BLaER1 (cell line): ENCODE measurements around the gene DEFB108B.
A peak's percentile ranks its signal among the peaks of the same experiment; 100 is the strongest.
"Not testable (repeated sequence)": the region's sequence is repeated elsewhere in the genome, so short reads cannot be mapped to it uniquely, and the experiment has no call there.

ENCODE experiments used
- H3K27ac ChIP-seq: shearing (Covaris generic); formaldehyde crosslinking; 2 replicates; pipeline ENCODE4 v1.8.1; 2022
- H3K27me3 ChIP-seq: shearing (Covaris generic); formaldehyde crosslinking; 2 replicates; pipeline ENCODE4 v1.8.1; 2022
- H3K36me3 ChIP-seq: shearing (Covaris generic); formaldehyde crosslinking; 2 replicates; pipeline ENCODE4 v1.8.1; 2022
- H3K4me1 ChIP-seq: shearing (Covaris generic); formaldehyde crosslinking; 2 replicates; pipeline ENCODE4 v1.8.1; 2022
- H3K4me2 ChIP-seq: shearing (Covaris generic); formaldehyde crosslinking; 2 replicates; pipeline ENCODE4 v1.8.1; 2022
- H3K4me3 ChIP-seq: shearing (Covaris generic); formaldehyde crosslinking; 2 replicates; pipeline ENCODE4 v1.8.1; 2022
- H3K9ac ChIP-seq: shearing (Covaris generic); formaldehyde crosslinking; 2 replicates; pipeline ENCODE4 v1.8.1; 2022
- H3K9me3 ChIP-seq: shearing (Covaris generic); formaldehyde crosslinking; 2 replicates; pipeline ENCODE4 v1.8.1; 2022
- H4K20me1 ChIP-seq: shearing (Covaris generic); formaldehyde crosslinking; 2 replicates; pipeline ENCODE4 v1.8.1; 2022
- Cebpa-rat ChIP-seq: shearing (Covaris generic); IDR thresholded peaks from 2 replicates; pipeline ENCODE4 v1.8.1; 2022

The DEFB108B gene

DNA sequence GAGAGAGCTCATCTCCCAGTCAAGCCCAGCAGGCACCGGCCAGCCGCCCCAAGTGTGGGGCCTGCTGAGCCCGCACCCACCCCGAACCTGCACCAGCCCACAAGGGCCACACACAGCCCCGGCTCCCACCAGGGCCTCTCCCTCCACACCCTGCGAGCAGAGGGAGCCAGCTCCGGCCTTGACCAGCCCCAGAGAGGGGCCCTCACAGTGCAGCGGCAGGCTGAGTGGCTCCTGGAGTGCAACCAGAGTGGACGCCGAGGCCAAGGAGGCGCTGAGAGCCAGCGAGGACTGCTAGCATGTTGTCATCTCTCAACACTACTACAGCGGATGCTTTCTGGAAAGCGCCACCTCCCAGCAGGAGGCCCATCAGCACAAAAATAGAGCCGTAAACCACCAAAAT, 10.9 kb downstream of the DEFB108B start:
- no peak overlapping the region for H3K4me2 ChIP-seq
- no peaks in the 10 kb centered on the region for H4K20me1 ChIP-seq
- no peak overlapping the region for H3K4me3 ChIP-seq
- TF ChIP-seq Cebpa-rat, result no peak
- H3K27ac ChIP-seq, result no peak overlapping the region
- H3K9ac ChIP-seq, result no peak overlapping the region
- no peaks in the 10 kb centered on the region for H3K27me3 ChIP-seq
- H3K4me1 ChIP-seq, result no peaks in the 10 kb centered on the region
- no peaks in the 10 kb centered on the region for H3K36me3 ChIP-seq
- H3K9me3 ChIP-seq, result peaks cover 6% of the 10 kb centered on the region; the same call in 1 of the 2 replicates

DNA sequence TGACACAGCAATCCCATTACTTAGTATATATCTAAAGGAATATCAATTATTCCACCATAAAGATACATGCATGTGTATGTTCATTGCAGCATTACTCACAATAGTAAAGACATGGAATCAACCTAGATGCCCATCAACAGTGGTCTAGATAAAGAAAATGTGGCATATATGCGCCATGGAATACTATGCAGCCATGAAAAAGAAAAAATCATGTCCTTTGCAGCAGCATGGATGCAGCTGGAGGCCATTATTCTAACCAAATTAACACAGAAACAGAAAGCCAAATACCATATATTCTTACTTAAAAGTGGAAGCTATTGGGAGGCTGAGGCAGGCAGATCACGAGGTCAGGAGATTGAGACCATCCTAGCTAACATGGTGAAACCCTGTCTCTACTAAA, 20.9 kb downstream of the DEFB108B start:
- not testable (repeated sequence) for H3K9ac ChIP-seq, H3K27me3 ChIP-seq, H3K4me2 ChIP-seq, H3K36me3 ChIP-seq, H4K20me1 ChIP-seq, H3K27ac ChIP-seq, H3K4me3 ChIP-seq
- H3K9me3 ChIP-seq, result peaks cover 19% of the 10 kb centered on the region
- H3K4me1 ChIP-seq, result peaks cover 30% of the 10 kb centered on the region

DNA sequence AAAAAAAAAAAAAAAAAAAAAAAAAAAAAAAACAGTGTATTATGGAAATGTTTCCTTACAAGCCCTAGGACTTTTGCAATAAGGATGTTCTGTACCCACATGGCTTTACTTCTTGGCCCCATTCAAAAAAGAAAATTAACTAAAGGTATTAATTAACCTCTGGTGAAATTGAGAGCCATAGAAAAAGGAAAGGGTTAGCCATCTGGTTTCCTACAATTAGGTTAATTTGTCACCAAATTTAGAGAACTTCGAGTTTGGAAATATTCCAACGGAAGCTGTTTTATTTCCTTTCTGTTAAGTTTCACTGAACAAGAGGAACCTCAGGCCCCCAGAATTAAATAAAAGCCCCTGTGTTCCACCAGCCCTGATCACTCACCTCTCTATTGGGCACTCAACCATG, 22.9 kb downstream of the DEFB108B start:
- H3K9ac ChIP-seq, H4K20me1 ChIP-seq, H3K36me3 ChIP-seq, H3K27me3 ChIP-seq, H3K4me3 ChIP-seq: not testable (repeated sequence)
- H3K4me2 ChIP-seq, result peak overlapping the region; percentile 71
- peaks cover 15% of the 10 kb centered on the region for H3K9me3 ChIP-seq
- peaks cover 43% of the 10 kb centered on the region for H3K4me1 ChIP-seq
- peak overlapping the region; percentile 66; the same call in 1 of the 2 replicates for H3K27ac ChIP-seq

DNA sequence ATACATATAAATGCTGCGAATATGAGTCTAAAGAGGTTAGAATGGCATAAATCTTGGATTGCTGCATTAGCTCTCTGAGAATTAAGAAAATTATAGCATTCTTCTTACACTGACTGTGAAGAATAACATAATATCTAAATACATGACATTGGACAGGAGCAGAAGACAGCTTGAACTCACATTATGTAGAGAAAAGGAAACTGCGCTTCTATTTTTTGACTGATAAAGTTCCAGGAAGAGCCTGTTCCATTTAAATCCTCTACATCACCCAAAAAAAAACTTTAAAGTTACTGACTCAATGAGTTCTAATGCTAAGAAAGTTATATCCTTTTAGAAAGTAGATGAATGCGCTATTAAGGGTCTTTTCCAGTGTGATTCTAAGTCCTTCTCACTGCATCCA, 27.8 kb downstream of the DEFB108B start:
- H3K4me2 ChIP-seq, H4K20me1 ChIP-seq, H3K27ac ChIP-seq, H3K27me3 ChIP-seq, H3K36me3 ChIP-seq, H3K9me3 ChIP-seq, H3K9ac ChIP-seq, H3K4me3 ChIP-seq: not testable (repeated sequence)
- peaks cover 35% of the 10 kb centered on the region for H3K4me1 ChIP-seq

DNA sequence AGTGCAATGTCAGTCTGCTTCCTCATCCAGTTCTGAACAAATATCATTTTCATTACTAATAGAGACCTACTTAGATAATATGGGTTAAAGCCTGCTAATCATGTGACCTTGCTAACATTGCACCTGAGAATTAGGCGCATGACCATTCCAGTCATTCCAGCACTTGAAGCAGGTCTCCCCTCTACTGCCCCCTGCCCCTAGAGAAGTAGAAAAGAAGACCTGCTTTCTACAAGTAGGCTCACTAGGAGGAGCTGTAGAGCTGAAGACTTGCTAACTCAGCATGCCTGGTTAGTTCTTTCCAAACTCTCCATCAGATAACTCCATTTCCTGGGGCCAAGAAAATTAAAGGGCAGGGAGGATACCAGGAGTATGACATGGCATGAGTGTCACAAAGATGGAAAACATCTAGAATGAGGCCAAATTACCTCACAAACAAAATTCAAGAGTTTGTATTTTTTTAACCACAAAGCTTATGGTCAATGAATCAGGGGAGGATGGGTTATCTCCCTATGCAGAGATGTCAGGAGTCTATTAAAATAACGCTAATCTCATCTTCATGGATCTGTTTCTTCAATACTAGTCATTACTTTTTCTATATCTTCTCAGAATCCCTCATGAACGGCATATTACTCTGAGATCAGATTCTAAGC, 31.1 kb downstream of the DEFB108B start:
- H3K9me3 ChIP-seq, H3K4me3 ChIP-seq, H3K27ac ChIP-seq, H3K27me3 ChIP-seq, H4K20me1 ChIP-seq, H3K36me3 ChIP-seq, H3K9ac ChIP-seq, H3K4me2 ChIP-seq: not testable (repeated sequence)
- peaks cover 14% of the 10 kb centered on the region; the same call in 1 of the 2 replicates for H3K4me1 ChIP-seq

DNA sequence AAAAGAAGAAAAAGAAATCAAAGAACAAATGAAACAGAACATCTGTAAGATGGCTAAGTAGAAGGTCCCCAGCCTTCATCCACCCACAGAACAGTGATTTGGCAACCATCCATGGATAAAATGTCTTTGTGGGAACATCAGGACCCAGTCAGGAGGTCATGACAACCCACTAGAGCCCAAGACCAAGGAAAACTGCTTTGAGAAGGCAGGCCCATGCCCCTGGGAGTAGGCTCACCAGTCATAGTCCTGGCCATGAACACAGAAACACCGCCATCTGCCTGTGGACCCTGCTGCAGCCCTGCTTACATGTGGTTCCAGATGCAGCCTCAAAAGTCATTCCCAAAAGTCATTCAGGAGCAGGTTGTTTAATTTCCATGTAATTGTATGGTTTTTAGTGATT, 34.2 kb downstream of the DEFB108B start:
- H3K36me3 ChIP-seq, H3K4me3 ChIP-seq, H3K9me3 ChIP-seq, H3K27me3 ChIP-seq, H3K4me2 ChIP-seq, H3K9ac ChIP-seq, H4K20me1 ChIP-seq, H3K4me1 ChIP-seq, H3K27ac ChIP-seq: not testable (repeated sequence)

DNA sequence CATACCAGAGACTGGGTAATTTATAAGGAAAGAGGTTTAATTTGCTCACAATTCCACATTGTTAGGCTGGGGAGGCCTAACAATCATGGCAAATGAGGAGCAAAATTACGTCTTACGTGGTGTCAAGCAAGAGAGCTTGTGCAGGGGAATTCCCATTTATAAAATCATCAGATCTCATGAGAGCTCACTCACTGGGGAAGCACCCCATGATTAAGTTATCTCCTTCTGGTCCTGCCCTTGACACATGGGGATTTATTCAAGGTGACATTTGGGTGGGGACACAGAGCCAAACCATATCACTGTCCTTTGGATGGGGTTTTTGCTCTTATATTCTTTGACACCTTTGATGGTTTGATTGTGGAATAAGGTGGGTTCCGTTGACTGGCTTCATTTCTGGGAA, 36.9 kb downstream of the DEFB108B start:
- H3K4me2 ChIP-seq, H3K27ac ChIP-seq, H3K27me3 ChIP-seq, H3K4me3 ChIP-seq, H4K20me1 ChIP-seq, H3K9me3 ChIP-seq, H3K9ac ChIP-seq, H3K4me1 ChIP-seq, H3K36me3 ChIP-seq: not testable (repeated sequence)

DNA sequence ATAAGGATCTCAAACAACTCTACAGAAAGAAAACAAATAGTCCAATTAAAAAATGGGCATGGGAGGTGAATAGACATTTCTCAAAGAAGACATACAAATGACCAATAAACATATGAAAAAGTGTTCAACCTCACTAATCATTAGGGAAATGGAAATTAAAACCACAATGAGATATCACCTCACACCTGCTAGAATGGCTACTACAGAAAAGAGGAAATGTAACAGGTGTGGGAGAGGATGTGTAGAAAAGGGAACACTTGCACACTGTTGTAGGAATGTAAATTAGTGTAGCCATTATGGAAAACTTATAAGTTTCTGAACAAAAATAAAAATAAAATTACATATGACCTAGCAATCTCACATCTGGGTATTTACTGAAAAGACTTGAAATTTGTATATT, 37.7 kb downstream of the DEFB108B start:
- H3K27me3 ChIP-seq, H3K9me3 ChIP-seq, H4K20me1 ChIP-seq, H3K27ac ChIP-seq, H3K36me3 ChIP-seq, H3K4me2 ChIP-seq, H3K4me1 ChIP-seq, H3K4me3 ChIP-seq, H3K9ac ChIP-seq: not testable (repeated sequence)

DNA sequence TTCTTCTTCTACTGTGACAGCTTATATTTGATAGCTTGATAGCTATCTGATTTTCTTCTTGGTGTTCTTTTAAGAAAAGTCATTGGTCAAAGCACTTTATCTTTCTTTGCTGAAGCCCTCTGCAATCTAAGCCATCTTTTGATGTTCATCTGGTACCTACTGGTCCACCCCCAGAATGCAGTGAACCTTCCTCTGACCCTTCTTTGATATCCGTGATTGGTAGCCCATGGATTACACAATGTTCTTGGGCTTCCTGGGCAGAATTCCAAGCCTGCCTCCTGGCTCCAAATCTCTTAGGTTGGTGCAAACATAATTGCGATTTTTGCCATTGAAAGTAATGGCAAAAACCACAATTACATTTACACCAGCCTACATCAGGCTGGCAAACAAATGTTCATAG, 43.3 kb downstream of the DEFB108B start:
- not testable (repeated sequence) for H3K9me3 ChIP-seq, H3K4me2 ChIP-seq, H3K36me3 ChIP-seq, H3K27me3 ChIP-seq, H4K20me1 ChIP-seq, H3K27ac ChIP-seq, H3K4me3 ChIP-seq, H3K9ac ChIP-seq, H3K4me1 ChIP-seq

DNA sequence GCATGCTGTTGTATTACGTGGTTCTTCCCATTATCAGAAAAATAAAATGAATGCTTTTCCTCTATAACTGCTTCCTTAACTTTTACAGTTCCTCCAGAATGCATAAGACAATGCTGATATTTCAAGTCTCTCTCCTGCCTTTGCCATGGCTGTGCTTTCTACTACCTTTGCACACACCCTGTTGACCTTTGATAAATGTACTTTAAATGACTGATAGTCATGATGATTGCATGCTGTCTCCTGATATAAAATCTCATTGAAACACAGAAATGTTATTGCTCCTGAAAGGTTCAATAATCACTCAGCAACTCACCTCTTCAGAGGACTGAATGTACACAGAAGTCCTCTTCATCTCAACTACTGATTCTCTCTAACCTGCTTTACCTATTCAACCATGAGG, 45.1 kb downstream of the DEFB108B start, which contains the start of gene DEFB131B:
TSS of gene DEFB131B (plus strand) at position 395 of the 400 bp plus-strand sequence. CDS start at position 395, 0 bp downstream.
- not testable (repeated sequence) for H3K4me2 ChIP-seq, H3K4me3 ChIP-seq, H4K20me1 ChIP-seq, H3K4me1 ChIP-seq, H3K9ac ChIP-seq, H3K9me3 ChIP-seq, H3K27ac ChIP-seq, H3K27me3 ChIP-seq, H3K36me3 ChIP-seq

DNA sequence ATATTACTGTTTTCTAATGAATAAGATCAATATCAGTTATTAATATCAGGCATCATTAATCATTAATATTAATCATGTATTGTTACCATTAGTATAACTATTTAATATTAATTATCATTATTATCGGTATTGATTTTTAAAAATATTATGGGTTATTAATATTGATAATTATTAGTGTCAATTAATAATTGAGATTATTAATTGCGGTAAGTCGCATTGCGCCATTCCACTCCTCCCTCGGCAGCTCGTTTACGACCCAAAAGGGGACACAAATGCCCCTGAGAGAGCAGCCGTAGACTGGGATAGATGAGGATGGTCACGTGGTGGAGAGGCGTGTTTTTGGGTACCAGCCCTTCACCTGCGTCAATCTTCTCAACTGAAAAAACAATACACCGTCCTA, 52.8 kb downstream of the DEFB108B start:
- not testable (repeated sequence) for H3K9me3 ChIP-seq, H4K20me1 ChIP-seq, H3K27ac ChIP-seq, H3K4me3 ChIP-seq, H3K27me3 ChIP-seq, H3K4me1 ChIP-seq, H3K9ac ChIP-seq, H3K4me2 ChIP-seq, H3K36me3 ChIP-seq
